HCT116 (cell line): ENCODE measurements around the gene LKAAEAR1. TPM values are rescaled to one million over a fixed set of nuclear protein-coding genes. Genes with fewer than 3 reads are reported as not detected.

Experiments used
- ATAC-seq: fragments of 200-7000 bp; cut with Tn5 transposase; 2 replicates; pipeline ENCODE4 v1.9.1; 2020; ENCODE audit warnings: mild to moderate bottlenecking, moderate library complexity
- BruUV-seq: library from RNA; stranded (reverse); fragments of 400-500 nt; replicated peaks from 2 replicates; lab custom pipeline; 2021; lab: Mats Ljungman, UMichigan
- CTCF ChIA-PET: fragments of 300-600 bp; sonication (Branson Sonifier 250); formaldehyde crosslinking; loops from one replicate; lab custom pipeline; 2021; ENCODE audit warnings: antibody characterized with exemption; lab: Charles Lee
- POLR2A ChIA-PET: fragments of 300-600, 350-600 bp; sonication (Branson Sonifier 250); formaldehyde crosslinking; loops from one replicate; lab custom pipeline; 2021; ENCODE audit warnings: antibody characterized with exemption; lab: Charles Lee
- RAD21 ChIA-PET, 2 experiments: fragments of 300-600 bp; sonication (Branson Sonifier 250); formaldehyde crosslinking; loops; one replicate each; lab custom pipeline; 2023; ENCODE audit warnings: low total read pairs in 2 of 2; ENCODE audit not compliant: uncharacterized antibody in 2 of 2, unreplicated experiment in 2 of 2, low non-redundant PET in 1 of 2; lab: Charles Lee
- DNase-seq: peaks from one replicate; pipeline ENCODE4 v3.0.0-alpha.2; 2010; ENCODE audit warnings: low read depth, low spot score
- H2AFZ ChIP-seq: fragments of 200-600 bp; shearing (Covaris generic), sonication (generic); 2 replicates; pipeline ENCODE4 v1.6.1; 2017; ENCODE audit warnings: low read depth, mixed run types, mixed read lengths, antibody characterized with exemption, low read length; ENCODE audit not compliant: poor library complexity, severe bottlenecking
- H3K27ac ChIP-seq: 2 replicates; pipeline ENCODE4 v1.5.1; 2012; ENCODE audit warnings: low read depth, low read length
- H3K27me3 ChIP-seq: fragments of 200-600 bp; sonication (generic); 2 replicates; pipeline ENCODE4 v1.6.1; 2016; ENCODE audit warnings: mixed run types, low read length, mixed read lengths; ENCODE audit not compliant: insufficient read depth
- H3K36me3 ChIP-seq, 2 experiments: fragments of 200-500 bp in 1 of 2; fragments of 200-600 bp in 1 of 2; sonication (Bioruptor generic) in 1 of 2; sonication (generic) in 1 of 2; 2 replicates each; pipeline versions ENCODE4 v1.5.1 to v1.6.1; 2014 to 2016; ENCODE audit warnings: low read length in 2 of 2, inconsistent platforms in 1 of 2, mixed read lengths in 1 of 2, mixed run types in 1 of 2; ENCODE audit not compliant: insufficient read depth in 2 of 2, control insufficient read depth in 1 of 2
- H3K4me1 ChIP-seq, 2 experiments: fragments of 200-600 bp in 1 of 2; sonication (generic) in 1 of 2; 2 replicates each; pipeline versions ENCODE4 v1.5.1 to v1.6.1; 2012 to 2017; ENCODE audit warnings: low read length in 2 of 2, inconsistent platforms in 1 of 2, mild to moderate bottlenecking in 1 of 2, mixed read lengths in 1 of 2, mixed run types in 1 of 2, moderate library complexity in 1 of 2; ENCODE audit not compliant: insufficient read depth in 2 of 2, control insufficient read depth in 1 of 2
- H3K4me2 ChIP-seq: fragments of 200-600 bp; sonication (generic); 2 replicates; pipeline ENCODE4 v1.6.1; 2017; ENCODE audit warnings: mixed run types, low read length, mixed read lengths
- H3K4me3 ChIP-seq, 2 experiments: fragments of 200-600 bp in 1 of 2; sonication (generic) in 1 of 2; replicated peaks in 1 of 2; 2 replicates each; pipeline ENCODE4 v1.5.1; 2011 to 2016; ENCODE audit warnings: low read length in 2 of 2, control low read depth in 1 of 2, low read depth in 1 of 2, mild to moderate bottlenecking in 1 of 2, mixed read lengths in 1 of 2, mixed run types in 1 of 2
- H3K79me2 ChIP-seq: fragments of 200-600 bp; sonication (generic); 2 replicates; pipeline ENCODE4 v1.6.1; 2017; ENCODE audit warnings: mild to moderate bottlenecking, mixed run types, low read length, moderate library complexity, mixed read lengths; ENCODE audit not compliant: insufficient read depth
- H3K9ac ChIP-seq: fragments of 200-600 bp; sonication (generic); 2 replicates; pipeline ENCODE4 v1.6.1; 2016; ENCODE audit warnings: low read length, mixed read lengths
- H3K9me2 ChIP-seq: fragments of 200-600 bp; sonication (generic), shearing (Covaris generic); 2 replicates; pipeline ENCODE4 v1.6.1; 2017; ENCODE audit warnings: mixed run types, mild to moderate bottlenecking, moderate library complexity; ENCODE audit not compliant: insufficient read depth
- H3K9me3 ChIP-seq, 2 experiments: fragments of 200-500 bp in 1 of 2; fragments of 200-600 bp in 1 of 2; sonication (Bioruptor generic) in 1 of 2; sonication (generic) in 1 of 2; 2 replicates each; pipeline ENCODE4 v1.6.1; 2014 to 2017; ENCODE audit warnings: low read length in 2 of 2, mixed read lengths in 2 of 2, inconsistent platforms in 1 of 2, low read depth in 1 of 2, mild to moderate bottlenecking in 1 of 2, mixed run types in 1 of 2, moderate library complexity in 1 of 2; ENCODE audit not compliant: control insufficient read depth in 1 of 2, insufficient read depth in 1 of 2
- H4K20me1 ChIP-seq: fragments of 200-600 bp; sonication (generic), shearing (Covaris generic); 2 replicates; pipeline ENCODE4 v1.6.1; 2017; ENCODE audit warnings: mixed run types, mild to moderate bottlenecking, moderate library complexity; ENCODE audit not compliant: insufficient read depth
- ATF3 ChIP-seq: IDR thresholded peaks from 2 replicates; pipeline ENCODE4 v1.6.1; 2012
- EZH2phosphoT487 ChIP-seq: fragments of 200-600 bp; IDR thresholded peaks from 2 replicates; pipeline ENCODE4 v1.6.1; 2018; ENCODE audit warnings: antibody characterized with exemption, borderline replicate concordance
- FOSL1 ChIP-seq: IDR thresholded peaks from 2 replicates; pipeline ENCODE4 v1.6.1; 2012; ENCODE audit warnings: low read depth
- JUND ChIP-seq: IDR thresholded peaks from 2 replicates; pipeline ENCODE4 v1.6.1; 2012
- SP1 ChIP-seq: IDR thresholded peaks from 2 replicates; pipeline ENCODE4 v1.6.1; 2012; ENCODE audit warnings: low read depth
- SRF ChIP-seq: IDR thresholded peaks from 2 replicates; pipeline ENCODE4 v1.6.1; 2012; ENCODE audit warnings: low read depth
- YY1 ChIP-seq: IDR thresholded peaks from 2 replicates; pipeline ENCODE4 v1.6.1; 2011; ENCODE audit warnings: low read length, low read depth, moderate library complexity, mild to moderate bottlenecking; ENCODE audit not compliant: insufficient replicate concordance; ENCODE audit errors: extremely low read depth
- ZBTB33 ChIP-seq: IDR thresholded peaks from 2 replicates; pipeline ENCODE4 v1.6.1; 2011; ENCODE audit warnings: mild to moderate bottlenecking, low read length, moderate library complexity; ENCODE audit not compliant: insufficient replicate concordance; ENCODE audit errors: extremely low read depth
- ZFX ChIP-seq: fragments of 450-650 bp; IDR thresholded peaks from 2 replicates; pipeline ENCODE4 v1.6.1; 2017
- ZNF274 ChIP-seq: fragments of 200-500 bp; sonication (Bioruptor generic); IDR thresholded peaks from 2 replicates; pipeline ENCODE4 v1.6.1; 2014; ENCODE audit warnings: mild to moderate bottlenecking, low read depth, low read length, inconsistent platforms
- intact Hi-C: fragments of 100-400 bp; cut with micrococcal nuclease; formaldehyde crosslinking; loops from 2 replicates; pipeline ENCODE4 v1.10.0; 2022
- total RNA-seq: library from RNA; stranded (reverse); gene quantifications from one replicate; pipeline ENCODE4 v1.2.1, GENCODE V29; 2021; ENCODE audit not compliant: unreplicated experiment
- TF ChIP-seq, protein P1 (sequence below), 3 experiments: fragments of 200-600 bp in 1 of 3; sonication (generic) in 1 of 3; IDR thresholded peaks in 2 of 3; conservative IDR thresholded peaks in 1 of 3; 2 replicates each; pipeline ENCODE4 v1.5.1; 2012 to 2017; ENCODE audit warnings: low read depth in 2 of 3, low read length in 2 of 3, antibody characterized with exemption in 1 of 3, borderline replicate concordance in 1 of 3, control low read depth in 1 of 3, mild to moderate bottlenecking in 1 of 3, mixed read lengths in 1 of 3, mixed run types in 1 of 3, moderate library complexity in 1 of 3; ENCODE audit not compliant: insufficient read depth in 1 of 3

The LKAAEAR1 gene
- total RNA-seq, 1 experiment from 2014 or later, result not detected

DNA sequence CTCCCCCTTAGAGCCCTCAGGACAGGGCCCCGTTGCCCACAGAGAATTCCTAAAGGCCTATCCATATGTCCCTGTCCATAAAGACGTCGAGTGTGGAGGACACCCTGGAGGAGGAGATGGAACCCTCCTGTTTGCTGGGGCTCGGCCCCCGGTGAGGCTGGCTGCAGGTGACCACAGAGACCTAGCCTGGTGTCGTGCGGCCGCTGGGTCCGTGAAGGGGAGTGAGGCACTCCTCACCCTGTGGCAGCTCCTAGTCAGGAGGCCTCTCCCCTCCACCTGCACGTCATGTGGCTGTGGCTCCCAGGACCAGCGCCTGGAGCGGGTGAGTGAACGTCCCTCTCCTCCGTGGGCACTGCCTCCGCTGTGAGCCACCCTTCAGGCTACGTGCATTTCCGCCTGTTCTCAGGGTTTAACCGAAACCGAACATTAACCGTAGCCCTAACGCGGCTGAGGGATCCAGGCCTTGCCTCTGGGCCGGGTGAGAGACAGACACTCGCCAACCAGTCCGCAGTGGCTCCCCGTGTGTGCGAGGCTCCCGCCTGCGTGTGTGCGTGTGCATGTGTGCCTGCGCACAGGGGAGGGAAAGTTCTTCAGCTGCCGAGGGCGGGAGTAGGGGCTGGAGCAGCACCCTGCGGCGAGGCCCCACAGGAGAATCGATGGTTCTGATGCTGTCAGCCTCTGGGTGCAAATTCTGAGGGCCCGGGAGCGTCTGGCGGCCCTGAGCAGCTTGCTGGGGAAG is 27.1 kb downstream of the LKAAEAR1 start:
- no peak overlapping the region for H3K4me3 ChIP-seq
- ATAC-seq, result peak; percentile 7
- H3K4me2 ChIP-seq, result peak overlapping the region; percentile 19; the same call in 1 of the 2 replicates
- BruUV-seq, result no TSS peak
- H3K9me2 ChIP-seq, result no peaks in the 10 kb centered on the region
- RAD21 ChIA-PET, result no interaction called here
- TF ChIP-seq SRF (no peak), FOSL1 (no peak), ZBTB33 (no peak), ZNF274 (no peak), ZFX (no peak), SP1 (no peak), YY1 (no peak), ATF3 (no peak), JUND (no peak), EZH2phosphoT487 (no peak)
- TF ChIP-seq, protein P1, sequence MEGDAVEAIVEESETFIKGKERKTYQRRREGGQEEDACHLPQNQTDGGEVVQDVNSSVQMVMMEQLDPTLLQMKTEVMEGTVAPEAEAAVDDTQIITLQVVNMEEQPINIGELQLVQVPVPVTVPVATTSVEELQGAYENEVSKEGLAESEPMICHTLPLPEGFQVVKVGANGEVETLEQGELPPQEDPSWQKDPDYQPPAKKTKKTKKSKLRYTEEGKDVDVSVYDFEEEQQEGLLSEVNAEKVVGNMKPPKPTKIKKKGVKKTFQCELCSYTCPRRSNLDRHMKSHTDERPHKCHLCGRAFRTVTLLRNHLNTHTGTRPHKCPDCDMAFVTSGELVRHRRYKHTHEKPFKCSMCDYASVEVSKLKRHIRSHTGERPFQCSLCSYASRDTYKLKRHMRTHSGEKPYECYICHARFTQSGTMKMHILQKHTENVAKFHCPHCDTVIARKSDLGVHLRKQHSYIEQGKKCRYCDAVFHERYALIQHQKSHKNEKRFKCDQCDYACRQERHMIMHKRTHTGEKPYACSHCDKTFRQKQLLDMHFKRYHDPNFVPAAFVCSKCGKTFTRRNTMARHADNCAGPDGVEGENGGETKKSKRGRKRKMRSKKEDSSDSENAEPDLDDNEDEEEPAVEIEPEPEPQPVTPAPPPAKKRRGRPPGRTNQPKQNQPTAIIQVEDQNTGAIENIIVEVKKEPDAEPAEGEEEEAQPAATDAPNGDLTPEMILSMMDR (IDR thresholded peaks at IDR 0.05 in 2 of 3, conservative IDR thresholded peaks at IDR 0.05 in 1 of 3; ENCODE audit: borderline replicate concordance in 1 of 3, insufficient read depth in 1 of 3, low read depth in 2 of 3, low read length in 2 of 3), result no peak
- H2AFZ ChIP-seq, result no peak overlapping the region
- no peaks in the 10 kb centered on the region for H3K9me3 ChIP-seq
- POLR2A ChIA-PET, result no interaction called here
- CTCF ChIA-PET, result interaction anchor here (1.0 to 1.4 kb wide), 3 partner anchors 18 to 519 kb away, joined by 5 to 9 read pairs (median 8); partner anchors contain the start of genes PRPF6 and PTK6
- no peaks in the 10 kb centered on the region for H3K27me3 ChIP-seq
- no peak for DNase-seq
- no peak overlapping the region for H3K9ac ChIP-seq
- H3K36me3 ChIP-seq, result no peaks in the 10 kb centered on the region
- H3K4me1 ChIP-seq, result peaks cover 9 to 34% of the 10 kb centered on the region in 2 experiments; a peak in 3 of 4 replicates
- H4K20me1 ChIP-seq, result no peaks in the 10 kb centered on the region
- H3K27ac ChIP-seq, result peak overlapping the region; percentile 10; the same call in 1 of the 2 replicates
- intact Hi-C loops, result loop anchor here (2.0 to 10.0 kb wide), 2 partner anchors 76 to 352 kb away; partner anchors contain the start of genes ARFRP1, PRPF6 and ZGPAT
- H3K79me2 ChIP-seq, result no peaks in the 10 kb centered on the region
